ENCODE data around the gene CLK1.

DNA sequence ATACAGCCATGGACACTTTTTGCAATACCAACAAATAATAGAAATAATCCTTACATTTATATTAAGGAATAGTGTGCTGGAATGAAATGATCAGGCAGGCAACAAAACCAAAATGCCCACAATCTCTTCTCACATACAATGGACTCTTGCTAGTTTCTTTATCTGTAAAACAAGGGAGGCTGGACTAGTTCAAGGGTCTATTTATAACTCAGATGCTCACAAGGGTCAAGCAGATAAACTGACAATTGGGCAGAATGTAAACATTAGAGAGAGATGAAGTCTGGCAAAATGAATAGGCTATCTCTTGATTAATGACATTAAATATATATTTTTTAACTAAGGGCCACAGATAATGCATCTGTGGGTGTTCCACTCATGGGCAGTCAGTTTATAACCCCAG, 13.0 kb upstream of the CLK1 start:
- TF ChIP-seq BRCA1 (IDR thresholded peaks at IDR 0.05; ENCODE audit: low read depth, low read length): no peak
- TF ChIP-seq, protein P1, sequence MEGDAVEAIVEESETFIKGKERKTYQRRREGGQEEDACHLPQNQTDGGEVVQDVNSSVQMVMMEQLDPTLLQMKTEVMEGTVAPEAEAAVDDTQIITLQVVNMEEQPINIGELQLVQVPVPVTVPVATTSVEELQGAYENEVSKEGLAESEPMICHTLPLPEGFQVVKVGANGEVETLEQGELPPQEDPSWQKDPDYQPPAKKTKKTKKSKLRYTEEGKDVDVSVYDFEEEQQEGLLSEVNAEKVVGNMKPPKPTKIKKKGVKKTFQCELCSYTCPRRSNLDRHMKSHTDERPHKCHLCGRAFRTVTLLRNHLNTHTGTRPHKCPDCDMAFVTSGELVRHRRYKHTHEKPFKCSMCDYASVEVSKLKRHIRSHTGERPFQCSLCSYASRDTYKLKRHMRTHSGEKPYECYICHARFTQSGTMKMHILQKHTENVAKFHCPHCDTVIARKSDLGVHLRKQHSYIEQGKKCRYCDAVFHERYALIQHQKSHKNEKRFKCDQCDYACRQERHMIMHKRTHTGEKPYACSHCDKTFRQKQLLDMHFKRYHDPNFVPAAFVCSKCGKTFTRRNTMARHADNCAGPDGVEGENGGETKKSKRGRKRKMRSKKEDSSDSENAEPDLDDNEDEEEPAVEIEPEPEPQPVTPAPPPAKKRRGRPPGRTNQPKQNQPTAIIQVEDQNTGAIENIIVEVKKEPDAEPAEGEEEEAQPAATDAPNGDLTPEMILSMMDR (IDR thresholded peaks at IDR 0.05; ENCODE audit: control extremely low read depth in 1 of 3, insufficient read depth in 1 of 3, low read depth in 1 of 3, low read length in 3 of 3): no peak
- TF ChIP-seq POLR2A (IDR thresholded peaks at IDR 0.05; ENCODE audit: control extremely low read depth in 1 of 2, low read depth in 2 of 2, low read length in 2 of 2): no peak
- TF ChIP-seq EP300 (IDR thresholded peaks at IDR 0.05; ENCODE audit: borderline replicate concordance in 1 of 2, low read depth in 2 of 2, low read length in 2 of 2): no peak
- TF ChIP-seq KDM1A (IDR thresholded peaks at IDR 0.05; ENCODE audit: borderline replicate concordance, low read length): no peak
- no peak for TF ChIP-seq ASH2L (IDR thresholded peaks at IDR 0.05; ENCODE audit: low read length)
- TF ChIP-seq, protein P2, sequence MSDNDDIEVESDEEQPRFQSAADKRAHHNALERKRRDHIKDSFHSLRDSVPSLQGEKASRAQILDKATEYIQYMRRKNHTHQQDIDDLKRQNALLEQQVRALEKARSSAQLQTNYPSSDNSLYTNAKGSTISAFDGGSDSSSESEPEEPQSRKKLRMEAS (IDR thresholded peaks at IDR 0.05): no peak
- TF ChIP-seq RAD21 (IDR thresholded peaks at IDR 0.05 in 1 of 2, conservative IDR thresholded peaks at IDR 0.05 in 1 of 2; ENCODE audit: low read depth in 2 of 2, low read length in 2 of 2): no peak
- TF ChIP-seq EZH2 (IDR thresholded peaks at IDR 0.05; ENCODE audit: low read depth, low read length, severe bottlenecking): no peak

Measured in H1 (cell line).